ENCODE measurements around the gene CAMTA1. TPM values are rescaled to one million over a fixed set of nuclear protein-coding genes. Genes with fewer than 3 reads are reported as not detected.

Gene CAMTA1
- polyA plus RNA-seq, 1 of the 3 experiments (the other 2 are of a cell fraction): 63.1 TPM

GRCh38 chr1:7705048-7705907 lies 920.0 kb downstream of the CAMTA1 start:
- Histone ChIP-seq H3K9me2 (no peaks in the 10 kb centered on the region), H3K36me3 (replicated peaks in 1 of 2; ENCODE audit: control insufficient read depth in 1 of 2, insufficient read depth in 2 of 2, low read length in 1 of 2) (no peaks in the 10 kb centered on the region), H3K9ac (no peak overlapping the region), H3K4me2 (peak overlapping the region; percentile 55), H3F3A (replicated peaks; ENCODE audit: insufficient read depth) (peaks cover 7% of the 10 kb centered on the region), H2AFZ (ENCODE audit: low read depth) (no peak overlapping the region), H3K79me2 (ENCODE audit: insufficient read depth) (no peaks in the 10 kb centered on the region), H3K27ac (ENCODE audit: low read depth in 2 of 2, low read length in 1 of 2) (peak overlapping the region in 1 of 2 experiments; percentile 74; a peak in 2 of 4 replicates), H3K9me3 (no peaks in the 10 kb centered on the region), H3K4me3 (ENCODE audit: low read depth in 2 of 2, low read length in 1 of 2) (peak overlapping the region; percentile 49 to 64; a peak in 3 of 4 replicates), H4K20me1 (ENCODE audit: insufficient read depth) (no peaks in the 10 kb centered on the region), H3K27me3 (ENCODE audit: insufficient read depth) (peaks cover 6% of the 10 kb centered on the region; the same call in 1 of the 2 replicates), H3K4me1 (ENCODE audit: control insufficient read depth in 1 of 2, insufficient read depth in 2 of 2, low read depth in 1 of 2, low read length in 1 of 2) (peaks cover 0 to 8% of the 10 kb centered on the region in 2 experiments; a peak in 1 of 4 replicates)
- POLR2A ChIA-PET: interaction anchor here (1.0 to 4.8 kb wide), 10 partner anchors 7 to 50 kb away, joined by 3 to 60 read pairs (median 4); no protein-coding TSS in a partner anchor
- TF ChIP-seq RFX5 (IDR thresholded peaks at IDR 0.05; ENCODE audit: low read length): no peak
- no peak for TF ChIP-seq USF2 (IDR thresholded peaks at IDR 0.05; ENCODE audit: borderline replicate concordance, low read depth, low read length)
- no peak for TF ChIP-seq NFIC (IDR thresholded peaks at IDR 0.05; ENCODE audit: borderline replicate concordance)
- no peak for TF ChIP-seq GATA2 (CRISPR knock-in tag; IDR thresholded peaks at IDR 0.05)
- TF ChIP-seq CTCF (IDR thresholded peaks at IDR 0.05): no peak
- TF ChIP-seq USF1 (IDR thresholded peaks at IDR 0.05; ENCODE audit: borderline replicate concordance, low read depth): no peak
- no peak for TF ChIP-seq ELF1 (IDR thresholded peaks at IDR 0.05)
- TF ChIP-seq EZH2phosphoT487 (IDR thresholded peaks at IDR 0.05; ENCODE audit: borderline replicate concordance, low read depth): no peak
- no peak for TF ChIP-seq TEAD4 (IDR thresholded peaks at IDR 0.05; ENCODE audit: borderline replicate concordance, insufficient read depth)
- TF ChIP-seq FOXJ3 (CRISPR knock-in tag; IDR thresholded peaks at IDR 0.05): no peak
- CTCF ChIA-PET: interaction anchor here (0.6 to 4.8 kb wide), 9 partner anchors 15 to 270 kb away, joined by 3 to 58 read pairs (median 5); no protein-coding TSS in a partner anchor
- 6% methylated on average over 41 of the region's 106 CpGs for WGBS (ENCODE audit: low lambda C conversion rate)
- peak; percentile 69 for DNase-seq

GRCh38 chr1:7705908-7706216 lies 920.6 kb downstream of the CAMTA1 start:
- no peak for DNase-seq
- no peaks in the 10 kb centered on the region for H3K36me3 ChIP-seq (replicated peaks in 1 of 2; ENCODE audit: control insufficient read depth in 1 of 2, insufficient read depth in 2 of 2, low read length in 1 of 2)
- peaks cover 0 to 8% of the 10 kb centered on the region in 2 experiments; a peak in 1 of 4 replicates for H3K4me1 ChIP-seq (ENCODE audit: control insufficient read depth in 1 of 2, insufficient read depth in 2 of 2, low read depth in 1 of 2, low read length in 1 of 2)
- 35% methylated on average over 6 of the region's 7 CpGs for WGBS (ENCODE audit: low lambda C conversion rate)
- no peak for TF ChIP-seq SMC3 (IDR thresholded peaks at IDR 0.05; ENCODE audit: low read depth, low read length)
- no peak for TF ChIP-seq FOXM1 (IDR thresholded peaks at IDR 0.05; ENCODE audit: low read depth)
- no peak for TF ChIP-seq MAX (IDR thresholded peaks at IDR 0.05; ENCODE audit: low read depth)
- H3K27ac ChIP-seq (ENCODE audit: low read depth in 2 of 2, low read length in 1 of 2): peak overlapping the region in 1 of 2 experiments; percentile 74; a peak in 2 of 4 replicates
- H3K79me2 ChIP-seq (ENCODE audit: insufficient read depth): no peaks in the 10 kb centered on the region
- no peaks in the 10 kb centered on the region for H3K9me3 ChIP-seq
- no peaks in the 10 kb centered on the region for H3K9me2 ChIP-seq
- peaks cover 6% of the 10 kb centered on the region; the same call in 1 of the 2 replicates for H3K27me3 ChIP-seq (ENCODE audit: insufficient read depth)
- CTCF ChIA-PET: interaction anchor here (0.6 to 4.8 kb wide), 8 partner anchors 15 to 269 kb away, joined by 3 to 58 read pairs (median 4); no protein-coding TSS in a partner anchor
- no peak overlapping the region for H2AFZ ChIP-seq (ENCODE audit: low read depth)
- H3K4me2 ChIP-seq: no peak overlapping the region
- H4K20me1 ChIP-seq (ENCODE audit: insufficient read depth): no peaks in the 10 kb centered on the region
- POLR2A ChIA-PET: interaction anchor here (1.1 to 4.8 kb wide), 5 partner anchors 8 to 42 kb away, joined by 3 to 60 read pairs (median 6); no protein-coding TSS in a partner anchor
- H3K4me3 ChIP-seq (ENCODE audit: low read depth in 2 of 2, low read length in 1 of 2): peak overlapping the region; percentile 35 to 64; a peak in 2 of 4 replicates
- peaks cover 7% of the 10 kb centered on the region for H3F3A ChIP-seq (replicated peaks; ENCODE audit: insufficient read depth)
- no peak overlapping the region for H3K9ac ChIP-seq
